WTC11 (cell line): ENCODE measurements around the gene GAS2L1. TPM values are rescaled to one million over a fixed set of nuclear protein-coding genes. Genes with fewer than 3 reads are reported as not detected.

Experiments
- ATAC-seq: fragments of 200-7000 bp; cut with Tn5 transposase; 2 replicates; pipeline ENCODE4 v1.10.0; 2021; ENCODE audit warnings: mild to moderate bottlenecking, moderate library complexity
- CTCF ChIA-PET: fragments of 300-600 bp; sonication (Branson Sonifier 250); formaldehyde crosslinking; loops from one replicate; lab custom pipeline; 2021; ENCODE audit warnings: antibody characterized with exemption; lab: Charles Lee
- POLR2A ChIA-PET: fragments of 350-600 bp; sonication (Branson Sonifier 250); formaldehyde crosslinking; loops from one replicate; lab custom pipeline; 2021; ENCODE audit warnings: antibody characterized with exemption; lab: Charles Lee
- DNase-seq: peaks from one replicate; pipeline ENCODE4 v3.0.0; 2021; ENCODE audit warnings: low spot score
- H3K27ac Mint-ChIP-seq: 2 replicates; pipeline ENCODE4 v1.8.0; 2021; ENCODE audit warnings: mixed read lengths
- H3K27me3 Mint-ChIP-seq: 2 replicates; pipeline ENCODE4 v1.8.0; 2021; ENCODE audit warnings: low read depth, mild to moderate bottlenecking, moderate library complexity, mixed read lengths
- H3K36me3 Mint-ChIP-seq: 2 replicates; pipeline ENCODE4 v1.8.0; 2021; ENCODE audit warnings: mixed read lengths
- H3K4me1 Mint-ChIP-seq: 2 replicates; pipeline ENCODE4 v1.8.0; 2022; ENCODE audit warnings: mixed read lengths
- H3K4me3 Mint-ChIP-seq: 2 replicates; pipeline ENCODE4 v1.8.0; 2021; ENCODE audit warnings: mild to moderate bottlenecking, moderate library complexity, mixed read lengths
- H3K9me3 Mint-ChIP-seq: 2 replicates; pipeline ENCODE4 v1.8.0; 2021; ENCODE audit warnings: mixed read lengths
- CBFB ChIP-seq: sonication (generic); formaldehyde crosslinking; IDR thresholded peaks from 2 replicates; pipeline ENCODE4 v1.8.1; 2022; ENCODE audit warnings: mild to moderate bottlenecking, low read depth, missing genetic modification reagents
- CREB1 ChIP-seq: sonication (generic); formaldehyde crosslinking; IDR thresholded peaks from 2 replicates; pipeline ENCODE4 v1.8.0; 2023; ENCODE audit warnings: mild to moderate bottlenecking, missing genetic modification reagents
- E2F1 ChIP-seq: sonication (generic); formaldehyde crosslinking; IDR thresholded peaks from 2 replicates; pipeline ENCODE4 v1.8.0; 2022; ENCODE audit warnings: mild to moderate bottlenecking, missing genetic modification reagents
- FOXP1 ChIP-seq: sonication (generic); formaldehyde crosslinking; IDR thresholded peaks from 2 replicates; pipeline ENCODE4 v1.8.0; 2022; ENCODE audit warnings: missing genetic modification reagents, mild to moderate bottlenecking, moderate library complexity, borderline replicate concordance
- GRHL2 ChIP-seq: fragments of 250-450 bp; sonication (Bioruptor Pico); IDR thresholded peaks from 2 replicates; pipeline ENCODE4 v1.8.0; 2022; ENCODE audit warnings: mild to moderate bottlenecking, moderate library complexity; ENCODE audit not compliant: insufficient replicate concordance, severe bottlenecking
- JAZF1 ChIP-seq: fragments of 250-450 bp; sonication (Bioruptor Pico); IDR thresholded peaks from 2 replicates; pipeline ENCODE4 v1.9.0; 2021; ENCODE audit warnings: moderate library complexity, mild to moderate bottlenecking, inconsistent platforms
- NFYB ChIP-seq: sonication (generic); formaldehyde crosslinking; conservative IDR thresholded peaks from 2 replicates; pipeline ENCODE4 v1.8.0; 2022; ENCODE audit warnings: low read depth, missing genetic modification reagents
- OVOL2 ChIP-seq: fragments of 250-450 bp; sonication (Bioruptor Pico); IDR thresholded peaks from 2 replicates; pipeline ENCODE4 v1.9.0; 2021; ENCODE audit warnings: mild to moderate bottlenecking, borderline replicate concordance
- PRDM15 ChIP-seq: sonication (generic); formaldehyde crosslinking; IDR thresholded peaks from 2 replicates; pipeline ENCODE4 v1.8.0; 2022; ENCODE audit warnings: missing genetic modification reagents
- SOX15 ChIP-seq: fragments of 250-450 bp; sonication (Bioruptor Pico); IDR thresholded peaks from 2 replicates; pipeline ENCODE4 v1.9.0; 2021; ENCODE audit warnings: mild to moderate bottlenecking
- TEAD1 ChIP-seq: sonication (generic); formaldehyde crosslinking; IDR thresholded peaks from 2 replicates; pipeline ENCODE4 v1.8.0; 2022; ENCODE audit warnings: mild to moderate bottlenecking, missing genetic modification reagents
- USF2 ChIP-seq: sonication (generic); formaldehyde crosslinking; IDR thresholded peaks from 2 replicates; pipeline ENCODE4 v1.8.1; 2023; ENCODE audit warnings: mild to moderate bottlenecking, missing genetic modification reagents, moderate library complexity
- ZBTB21 ChIP-seq: sonication (generic); formaldehyde crosslinking; IDR thresholded peaks from 2 replicates; pipeline ENCODE4 v1.8.1; 2023; ENCODE audit warnings: mild to moderate bottlenecking, missing genetic modification reagents, borderline replicate concordance
- ZNF138 ChIP-seq: sonication (generic); formaldehyde crosslinking; conservative IDR thresholded peaks from 2 replicates; pipeline ENCODE4 v1.8.1; 2022; ENCODE audit warnings: mild to moderate bottlenecking, moderate library complexity, missing genetic modification reagents
- ZNF263 ChIP-seq: sonication (generic); formaldehyde crosslinking; IDR thresholded peaks from 2 replicates; pipeline ENCODE4 v1.8.1; 2022; ENCODE audit warnings: low read depth, mild to moderate bottlenecking, moderate library complexity, missing genetic modification reagents
- ZNF425 ChIP-seq: fragments of 250-450 bp; sonication (Bioruptor Pico); conservative IDR thresholded peaks from 2 replicates; pipeline ENCODE4 v1.9.0; 2021; ENCODE audit warnings: mild to moderate bottlenecking
- total RNA-seq: library from RNA; stranded (reverse); gene quantifications from 3 replicates; pipeline ENCODE4 v1.2.3, GENCODE V29; 2021
- TF ChIP-seq, protein P1 (sequence below): sonication (generic); formaldehyde crosslinking; IDR thresholded peaks from 2 replicates; pipeline ENCODE4 v1.8.1; 2022; ENCODE audit warnings: mild to moderate bottlenecking, missing genetic modification reagents, moderate library complexity, borderline replicate concordance

Gene GAS2L1
- total RNA-seq, 1 experiment from 2014 or later, result 19.9 TPM

DNA sequence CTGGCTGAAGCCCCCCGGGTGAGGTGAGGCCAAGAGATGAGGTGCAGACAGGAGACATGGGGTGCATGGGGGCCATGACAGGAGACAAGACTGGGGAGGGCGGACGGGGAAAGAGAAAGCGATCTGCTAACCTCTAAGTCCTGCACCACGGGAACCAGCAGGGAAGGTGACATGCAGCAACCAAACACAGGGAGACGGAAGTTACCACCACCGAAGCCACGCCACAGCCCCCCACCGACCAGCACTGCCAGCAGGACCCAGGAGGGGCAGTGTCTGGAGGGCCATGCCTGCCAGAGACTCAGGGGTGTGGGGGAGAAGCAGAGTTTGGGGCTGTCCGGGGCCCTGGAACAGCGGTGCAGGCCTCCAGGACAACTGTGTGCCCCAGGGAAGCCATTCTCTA lies 23.1 kb downstream of the GAS2L1 start (continued):
- TF ChIP-seq ZNF425 (CRISPR knock-in tag), result no peak
- TF ChIP-seq JAZF1 (CRISPR knock-in tag), result no peak

DNA sequence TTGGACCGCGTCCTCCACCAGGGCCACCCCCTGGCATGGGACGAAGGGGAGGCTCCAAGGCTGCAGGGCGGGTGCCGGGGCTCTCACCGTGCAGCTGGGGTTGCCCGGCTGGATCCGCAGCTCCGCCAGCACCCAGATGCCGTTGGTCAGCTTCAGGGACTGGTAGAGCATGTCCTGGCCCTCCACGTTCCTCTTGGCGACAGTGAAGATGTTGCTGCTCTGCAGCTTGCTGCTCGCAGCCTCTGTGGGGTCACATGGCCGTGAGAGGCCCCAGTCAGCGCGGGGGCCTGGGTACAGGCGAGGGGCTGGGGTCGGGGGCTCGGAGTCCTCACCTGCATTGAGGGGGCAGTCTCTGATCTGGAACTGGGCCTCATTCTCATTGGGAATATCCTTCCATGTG lies 23.8 kb downstream of the GAS2L1 start:
- no peaks in the 10 kb centered on the region for H3K4me1 Mint-ChIP-seq
- DNase-seq, result no peak
- H3K27me3 Mint-ChIP-seq, result no peaks in the 10 kb centered on the region
- TF ChIP-seq OVOL2 (CRISPR knock-in tag), result no peak
- no peak for TF ChIP-seq ZNF138
- no peak for TF ChIP-seq GRHL2 (CRISPR knock-in tag)
- TF ChIP-seq ZBTB21 (CRISPR knock-in tag), result no peak
- no peak for TF ChIP-seq CBFB (CRISPR knock-in tag)
- no peak for TF ChIP-seq CREB1 (CRISPR knock-in tag)
- no peak for TF ChIP-seq FOXP1 (CRISPR knock-in tag)
- no peak for TF ChIP-seq ZNF263 (CRISPR knock-in tag)
- TF ChIP-seq NFYB (CRISPR knock-in tag), result no peak
- TF ChIP-seq E2F1 (CRISPR knock-in tag), result no peak
- TF ChIP-seq SOX15 (CRISPR knock-in tag), result no peak
- TF ChIP-seq TEAD1 (CRISPR knock-in tag), result no peak
- TF ChIP-seq USF2, result no peak
- TF ChIP-seq, all 79 proteins: peak for 0
- Mint-ChIP-seq H3K9me3 (no peaks in the 10 kb centered on the region), H3K36me3 (peaks cover 7% of the 10 kb centered on the region; the same call in 1 of the 2 replicates), H3K27ac (no peak overlapping the region), H3K4me3 (no peak overlapping the region)
- POLR2A ChIA-PET, result interaction anchor here (0.5 kb wide), 1 partner anchor 292 kb away, joined by 6 read pairs; no protein-coding TSS in a partner anchor
- no peak for ATAC-seq
- CTCF ChIA-PET, result no interaction called here

- peak; percentile 61; the same call in 1 of the 2 replicates for TF ChIP-seq PRDM15 (CRISPR knock-in tag)
- TF ChIP-seq, protein P1, sequence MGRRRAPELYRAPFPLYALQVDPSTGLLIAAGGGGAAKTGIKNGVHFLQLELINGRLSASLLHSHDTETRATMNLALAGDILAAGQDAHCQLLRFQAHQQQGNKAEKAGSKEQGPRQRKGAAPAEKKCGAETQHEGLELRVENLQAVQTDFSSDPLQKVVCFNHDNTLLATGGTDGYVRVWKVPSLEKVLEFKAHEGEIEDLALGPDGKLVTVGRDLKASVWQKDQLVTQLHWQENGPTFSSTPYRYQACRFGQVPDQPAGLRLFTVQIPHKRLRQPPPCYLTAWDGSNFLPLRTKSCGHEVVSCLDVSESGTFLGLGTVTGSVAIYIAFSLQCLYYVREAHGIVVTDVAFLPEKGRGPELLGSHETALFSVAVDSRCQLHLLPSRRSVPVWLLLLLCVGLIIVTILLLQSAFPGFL (CRISPR knock-in tag), result no peak
- H3K36me3 Mint-ChIP-seq, result peaks cover 10% of the 10 kb centered on the region; the same call in 1 of the 2 replicates
- no peak overlapping the region for H3K4me3 Mint-ChIP-seq
- ChIA-PET POLR2A (no interaction called here), CTCF (no interaction called here)
- peak; percentile 20 for ATAC-seq
- no peak overlapping the region for H3K27ac Mint-ChIP-seq
- H3K4me1 Mint-ChIP-seq, result no peaks in the 10 kb centered on the region
- no peaks in the 10 kb centered on the region for H3K27me3 Mint-ChIP-seq
- DNase-seq, result no peak
- no peaks in the 10 kb centered on the region for H3K9me3 Mint-ChIP-seq
Measured at GRCh38 chr22:29330753-29331152, 24.3 kb downstream of the GAS2L1 start.
